MCF 10A (cell line): ENCODE data around the gene IPO13. TPM values are rescaled to one million over a fixed set of nuclear protein-coding genes. Genes with fewer than 3 reads are reported as not detected.

Source experiments
- BruUV-seq: library from RNA; stranded (reverse); fragments of 400-500 nt; replicated peaks from 2 replicates; lab custom pipeline; 2021; lab: Mats Ljungman, UMichigan
- CTCF ChIA-PET: fragments of 300-600 bp; sonication (Branson Sonifier 250); formaldehyde crosslinking; extraction: SDS; loops from one replicate; lab custom pipeline; 2021; ENCODE audit warnings: antibody characterized with exemption, inconsistent platforms; lab: Yijun Ruan, JAX
- POLR2A ChIA-PET: fragments of 300-600, 350-650 bp; sonication (Branson Sonifier 250); formaldehyde crosslinking; extraction: SDS; loops from one replicate; lab custom pipeline; 2020; ENCODE audit warnings: antibody characterized with exemption, inconsistent platforms; lab: Yijun Ruan, JAX
- DNase-seq: peaks from one replicate; pipeline ENCODE4 v3.0.0-alpha.2; 2018; ENCODE audit not compliant: unreplicated experiment
- H3K27ac Mint-ChIP-seq: one replicate; pipeline ENCODE4 v1.8.0; 2022; ENCODE audit warnings: mild to moderate bottlenecking, low read depth, mixed read lengths; ENCODE audit not compliant: unreplicated experiment
- H3K27me3 Mint-ChIP-seq: one replicate; pipeline ENCODE4 v1.8.0; 2022; ENCODE audit warnings: mixed read lengths; ENCODE audit not compliant: insufficient read depth, unreplicated experiment
- H3K36me3 Mint-ChIP-seq: one replicate; pipeline ENCODE4 v1.8.0; 2022; ENCODE audit warnings: mild to moderate bottlenecking, moderate library complexity, mixed read lengths; ENCODE audit not compliant: insufficient read depth, unreplicated experiment
- H3K4me1 Mint-ChIP-seq: one replicate; pipeline ENCODE4 v1.8.0; 2022; ENCODE audit warnings: mixed read lengths; ENCODE audit not compliant: insufficient read depth, unreplicated experiment
- H3K4me3 Mint-ChIP-seq: one replicate; pipeline ENCODE4 v1.8.0; 2022; ENCODE audit warnings: mild to moderate bottlenecking, moderate library complexity, mixed read lengths; ENCODE audit not compliant: unreplicated experiment
- H3K9me3 Mint-ChIP-seq: one replicate; pipeline ENCODE4 v1.8.0; 2022; ENCODE audit warnings: mixed read lengths; ENCODE audit not compliant: unreplicated experiment
- CTCF ChIP-seq: fragments of 200-600 bp; IDR thresholded peaks from one replicate; pipeline ENCODE4 v1.8.0; 2022; ENCODE audit warnings: antibody characterized with exemption, mild to moderate bottlenecking; ENCODE audit not compliant: unreplicated experiment
- intact Hi-C: fragments of 100-400 bp; cut with micrococcal nuclease; formaldehyde crosslinking; loops from 2 replicates; pipeline ENCODE4 v1.14.1; 2022
- total RNA-seq: library from RNA; stranded (reverse); gene quantifications from 2 replicates; pipeline ENCODE4 v1.2.3, GENCODE V29; 2022

The IPO13 gene
- total RNA-seq, 1 experiment from 2014 or later = 23.9 TPM

- Mint-ChIP-seq H3K27me3 (no peaks in the 10 kb centered on the region), H3K4me1 (peaks cover 35% of the 10 kb centered on the region), H3K36me3 (peaks cover 29% of the 10 kb centered on the region), H3K9me3 (no peaks in the 10 kb centered on the region), H3K27ac (peak within 1 kb of the TSS; percentile 94), H3K4me3 (peak within 1 kb of the TSS; percentile 94)
- POLR2A ChIA-PET = interaction anchor here (0.6 to 3.3 kb wide), 27 partner anchors 10 to 829 kb away, joined by 3 to 30 read pairs (median 4); partner anchors contain the start of genes ARMH1, CCDC24, IPO13 and KDM4A
- peak; percentile 95 for DNase-seq
- CTCF ChIA-PET = interaction anchor here (0.6 to 1.4 kb wide), 8 partner anchors 10 to 756 kb away, joined by 3 to 4 read pairs (median 3); no protein-coding TSS in a partner anchor
- no TSS peak for BruUV-seq
- no peak for TF ChIP-seq CTCF
- intact Hi-C loops = loop anchor here (5.0 kb wide), 1 partner anchor 447 kb away; no protein-coding TSS in a partner anchor
These were observed 27.9 kb downstream of the IPO13 start, which contains the start of gene ATP6V0B for GRCh38 chr1:43974443-43975248. TSS of gene ATP6V0B (plus strand) at chr1:43974960. CDS start at chr1:43975041, 81 bp downstream.

- POLR2A ChIA-PET = interaction anchor here (0.6 to 3.3 kb wide), 25 partner anchors 11 to 830 kb away, joined by 3 to 30 read pairs (median 4); partner anchors contain the start of genes ARMH1, CCDC24, IPO13 and KDM4A
- H3K4me1 Mint-ChIP-seq = peaks cover 37% of the 10 kb centered on the region
- TSS peak; percentile 9 for BruUV-seq
- TF ChIP-seq CTCF = no peak
- intact Hi-C loops = loop anchor here (5.0 kb wide), 1 partner anchor 448 kb away; no protein-coding TSS in a partner anchor
- H3K36me3 Mint-ChIP-seq = peaks cover 29% of the 10 kb centered on the region
- no peak for DNase-seq
- peak overlapping the region; percentile 94 for H3K4me3 Mint-ChIP-seq
- CTCF ChIA-PET = interaction anchor here (0.6 to 1.4 kb wide), 7 partner anchors 11 to 755 kb away, joined by 3 to 4 read pairs (median 3); no protein-coding TSS in a partner anchor
- no peaks in the 10 kb centered on the region for H3K27me3 Mint-ChIP-seq
- H3K27ac Mint-ChIP-seq = peak overlapping the region; percentile 94
- no peaks in the 10 kb centered on the region for H3K9me3 Mint-ChIP-seq
These were observed 28.7 kb downstream of the IPO13 start for GRCh38 chr1:43975249-43975961.

GRCh38 chr1:43976045-43976444 is 29.3 kb downstream of the IPO13 start:
- CTCF ChIA-PET = interaction anchor here (0.6 to 0.8 kb wide), 3 partner anchors 60 to 1940 kb away, joined by 3 to 4 read pairs (median 3); no protein-coding TSS in a partner anchor
- H3K4me3 Mint-ChIP-seq = peak overlapping the region; percentile 94
- H3K27me3 Mint-ChIP-seq = no peaks in the 10 kb centered on the region
- H3K27ac Mint-ChIP-seq = no peak overlapping the region
- intact Hi-C loops = loop anchor here (5.0 kb wide), 1 partner anchor 449 kb away; no protein-coding TSS in a partner anchor
- peaks cover 29% of the 10 kb centered on the region for H3K36me3 Mint-ChIP-seq
- no peak for TF ChIP-seq CTCF
- POLR2A ChIA-PET = interaction anchor here (0.6 to 3.3 kb wide), 10 partner anchors 14 to 698 kb away, joined by 3 to 30 read pairs (median 5); partner anchors contain the start of genes ARMH1, CCDC24, IPO13 and KDM4A
- no peak for DNase-seq
- no peaks in the 10 kb centered on the region for H3K9me3 Mint-ChIP-seq
- H3K4me1 Mint-ChIP-seq = peaks cover 43% of the 10 kb centered on the region
- no TSS peak for BruUV-seq
